Measurements from ENCODE around the gene ZBTB7C.

- TF ChIP-seq CTCF (conservative IDR thresholded peaks at IDR 0.05) (no peak), ZFX (IDR thresholded peaks at IDR 0.05) (no peak)
Observed at GRCh38 chr18:48337053-48337452, 72.1 kb downstream of the ZBTB7C start.
